Measurements from ENCODE around the gene SELPLG.

- TF ChIP-seq CTCF (IDR thresholded peaks at IDR 0.05): no peak
- no peak for TF ChIP-seq POLR2A (IDR thresholded peaks at IDR 0.05)
Measured at GRCh38 chr12:108583991-108584390, 49.7 kb downstream of the SELPLG start.

Measured in Peyer's patch (tissue), 4 donors.